GM12878 (cell line): Measurements from ENCODE around the gene ACYP2. TPM values are rescaled to one million over a fixed set of nuclear protein-coding genes. Genes with fewer than 3 reads are reported as not detected.

Source experiments
- ATAC-seq: fragments of 200-7000 bp; cut with Tn5 transposase; 3 replicates; pipeline ENCODE4 v1.9.1; 2020; ENCODE audit warnings: mild to moderate bottlenecking, moderate library complexity
- BruUV-seq: library from RNA; stranded (reverse); fragments of 400-500 nt; replicated peaks from 2 replicates; lab custom pipeline; 2021; lab: Mats Ljungman, UMichigan
- CTCF ChIA-PET: fragments of 300-600 bp; sonication (Branson Sonifier 250); formaldehyde crosslinking; extraction: SDS; loops from one replicate; lab custom pipeline; 2021; ENCODE audit warnings: inconsistent platforms; lab: Yijun Ruan, JAX
- POLR2A ChIA-PET: fragments of 350-600 bp; formaldehyde crosslinking; extraction: SDS; loops from one replicate; lab custom pipeline; 2021; ENCODE audit warnings: inconsistent platforms; lab: Charles Lee
- RAD21 ChIA-PET: fragments of 300-600 bp; sonication (Branson Sonifier 250); formaldehyde crosslinking; loops from one replicate; lab custom pipeline; 2023; ENCODE audit warnings: antibody characterized with exemption; ENCODE audit not compliant: unreplicated experiment; lab: Charles Lee
- SMC1A ChIA-PET: fragments of 300-600 bp; sonication (Branson Sonifier 250); formaldehyde crosslinking; loops from one replicate; lab custom pipeline; 2023; ENCODE audit not compliant: unreplicated experiment, uncharacterized antibody; lab: Charles Lee
- DNase-seq: peaks from one replicate; pipeline ENCODE4 v3.0.0-alpha.2; 2011; ENCODE audit warnings: low read depth, low spot score
- FAIRE-seq: peaks from 3 replicates; lab custom pipeline; 2011; peaks lifted over from hg19 to GRCh38; lab: Jason Lieb, UNC
- H2AFZ ChIP-seq: 2 replicates; pipeline ENCODE4 v1.6.0; 2011; ENCODE audit warnings: low read depth, low read length, control low read depth; ENCODE audit not compliant: control insufficient read depth
- H3K27ac ChIP-seq: 2 replicates; pipeline ENCODE4 v1.5.1; 2011; ENCODE audit warnings: control low read depth; ENCODE audit not compliant: control insufficient read depth, insufficient read depth
- H3K27me3 ChIP-seq, 2 experiments: replicated peaks in 1 of 2; 2 replicates each; pipeline versions ENCODE4 v1.6.0 to v1.6.1; 2011; ENCODE audit warnings: low read length in 1 of 2; ENCODE audit not compliant: control insufficient read depth in 2 of 2, insufficient read depth in 2 of 2
- H3K36me3 ChIP-seq, 2 experiments: 2 replicates each; pipeline ENCODE4 v1.5.1; 2011; ENCODE audit warnings: low read length in 1 of 2; ENCODE audit not compliant: control insufficient read depth in 2 of 2, insufficient read depth in 2 of 2
- H3K4me1 ChIP-seq: 2 replicates; pipeline ENCODE4 v1.6.1; 2011; ENCODE audit warnings: mild to moderate bottlenecking, low read length, moderate library complexity, mixed read lengths; ENCODE audit not compliant: control insufficient read depth, insufficient read depth
- H3K4me2 ChIP-seq: 2 replicates; pipeline ENCODE4 v1.6.0; 2011; ENCODE audit warnings: control low read depth; ENCODE audit not compliant: control insufficient read depth, insufficient read depth
- H3K4me3 ChIP-seq: fragments of 200-600 bp; sonication (generic); 2 replicates; pipeline ENCODE4 v1.5.1; 2016
- H3K79me2 ChIP-seq: 2 replicates; pipeline ENCODE4 v1.6.0; 2011; ENCODE audit warnings: low read length; ENCODE audit not compliant: control insufficient read depth, insufficient read depth
- H3K9ac ChIP-seq: 2 replicates; pipeline ENCODE4 v1.8.0; 2011; ENCODE audit warnings: low read length, control low read depth, mixed read lengths; ENCODE audit not compliant: control insufficient read depth, insufficient read depth
- H3K9me3 ChIP-seq: replicated peaks from 3 replicates; pipeline ENCODE4 v1.5.1; 2011; ENCODE audit warnings: mild to moderate bottlenecking, low read length; ENCODE audit not compliant: control insufficient read depth, insufficient read depth
- H4K20me1 ChIP-seq: 2 replicates; pipeline ENCODE4 v1.6.0; 2011; ENCODE audit not compliant: control insufficient read depth, insufficient read depth
- EZH2 ChIP-seq: IDR thresholded peaks from 2 replicates; pipeline ENCODE4 v1.6.1; 2012; ENCODE audit warnings: low read depth, mild to moderate bottlenecking, control low read depth, inconsistent platforms, low read length, borderline replicate concordance; ENCODE audit not compliant: control insufficient read depth
- HCFC1 ChIP-seq: fragments of 150-350 bp; IDR thresholded peaks from 2 replicates; pipeline ENCODE4 v1.6.1; 2014; ENCODE audit warnings: low read length
- KAT2A ChIP-seq: conservative IDR thresholded peaks from 2 replicates; pipeline ENCODE4 v1.6.1; 2011; ENCODE audit warnings: low read depth, low read length; ENCODE audit not compliant: control insufficient read depth
- POU2F2 ChIP-seq: IDR thresholded peaks from 3 replicates; pipeline ENCODE4 v1.6.1; 2011; ENCODE audit warnings: low read depth, mild to moderate bottlenecking, low read length, borderline replicate concordance
- RAD51 ChIP-seq: fragments of 450-650 bp; IDR thresholded peaks from 2 replicates; pipeline ENCODE4 v1.6.1; 2016; ENCODE audit warnings: moderate library complexity, mild to moderate bottlenecking, inconsistent platforms
- RUNX3 ChIP-seq: IDR thresholded peaks from 2 replicates; pipeline ENCODE4 v1.6.1; 2012; ENCODE audit warnings: low read length, inconsistent platforms
- SIX5 ChIP-seq: IDR thresholded peaks from 2 replicates; pipeline ENCODE4 v1.6.1; 2011; ENCODE audit warnings: mild to moderate bottlenecking, low read depth, low read length, moderate library complexity; ENCODE audit not compliant: severe bottlenecking
- SMC3 ChIP-seq: IDR thresholded peaks from 2 replicates; pipeline ENCODE4 v1.6.1; 2011; ENCODE audit warnings: low read length, improper control_type of control experiment, borderline replicate concordance
- STAT3 ChIP-seq: IDR thresholded peaks from 2 replicates; pipeline ENCODE4 v1.6.1; 2011; ENCODE audit warnings: low read depth, low read length, improper control_type of control experiment
- TAF1 ChIP-seq: IDR thresholded peaks from 2 replicates; pipeline ENCODE4 v1.6.1; 2011; ENCODE audit warnings: mild to moderate bottlenecking, low read depth, low read length, borderline replicate concordance
- YY1 ChIP-seq: IDR thresholded peaks from 2 replicates; pipeline ENCODE4 v1.6.1; 2011; ENCODE audit warnings: low read depth, mild to moderate bottlenecking, low read length
- ZNF622 ChIP-seq: fragments of 450-650 bp; IDR thresholded peaks from 2 replicates; pipeline ENCODE4 v1.6.1; 2017; ENCODE audit warnings: mild to moderate bottlenecking, inconsistent platforms
- in situ Hi-C: fragments of 300-500 bp; cut with MboI; formaldehyde crosslinking; loops from 9 replicates; pipeline ENCODE4 v1.14.3; 2018; ENCODE audit warnings: mixed read lengths
- intact Hi-C: fragments of 100-400 bp; cut with micrococcal nuclease; formaldehyde crosslinking; loops from one replicate; pipeline ENCODE4 v1.14.2; 2022; ENCODE audit not compliant: unreplicated experiment
- polyA plus RNA-seq, 11 experiments: library from polyadenylated mRNA; depleted of rRNA in 4 of 11; unstranded in 6 of 11; stranded (reverse) in 5 of 11; fragments of >200 nt; fragmentation: Nextera tagmentation in 4 of 11; fragmentation: Illumina TruSeq in 1 of 11; extraction: Ambion mirVana in 4 of 11; extraction: Trizol in 1 of 11; gene quantifications; 1 replicate in 1 of 11; 2 replicates in 10 of 11; pipeline versions ENCODE4 v1.2.1 to v1.2.3, GENCODE V29; 2011 to 2016; ENCODE audit warnings: inconsistent platforms in 2 of 11, missing spikeins in 2 of 11, low read depth in 1 of 11
- total RNA-seq, 4 experiments: library from RNA; depleted of rRNA in 3 of 4; stranded (reverse); fragments of >200 nt in 3 of 4; fragmentation: Illumina TruSeq in 1 of 4; extraction: Trizol in 1 of 4; gene quantifications; 2 replicates each; pipeline versions ENCODE4 v1.2.1 to v1.2.3, GENCODE V29; 2013 to 2021
- TF ChIP-seq, protein P1 (sequence below): fragments of 450-650 bp; conservative IDR thresholded peaks from 2 replicates; pipeline ENCODE4 v1.6.1; 2017; ENCODE audit warnings: mild to moderate bottlenecking, moderate library complexity
- TF ChIP-seq, protein P2 (sequence below): fragments of 450-650 bp; formaldehyde crosslinking; IDR thresholded peaks from 2 replicates; pipeline ENCODE4 v1.4.0; 2022; ENCODE audit warnings: mild to moderate bottlenecking, moderate library complexity
- TF ChIP-seq, protein P3 (sequence below): IDR thresholded peaks from 2 replicates; pipeline ENCODE4 v1.6.1; 2011; ENCODE audit warnings: borderline replicate concordance, low read depth, mild to moderate bottlenecking, moderate library complexity, mixed read lengths, low read length; ENCODE audit not compliant: insufficient read depth; ENCODE audit errors: extremely low read length
- TF ChIP-seq, protein P4 (sequence below): fragments of 450-650 bp; IDR thresholded peaks from 2 replicates; pipeline ENCODE4 v1.6.1; 2016; ENCODE audit warnings: mild to moderate bottlenecking
- TF ChIP-seq, protein P5 (sequence below): fragments of 450-650 bp; IDR thresholded peaks from 2 replicates; pipeline ENCODE4 v1.6.1; 2014; ENCODE audit warnings: mild to moderate bottlenecking

Gene ACYP2
- total and polyA plus RNA-seq, 10 of the 15 experiments (the other 5 are each of a cell fraction or from before 2014, with no cell fraction given): 4.2 to 16.3 (median 9.0) TPM

DNA sequence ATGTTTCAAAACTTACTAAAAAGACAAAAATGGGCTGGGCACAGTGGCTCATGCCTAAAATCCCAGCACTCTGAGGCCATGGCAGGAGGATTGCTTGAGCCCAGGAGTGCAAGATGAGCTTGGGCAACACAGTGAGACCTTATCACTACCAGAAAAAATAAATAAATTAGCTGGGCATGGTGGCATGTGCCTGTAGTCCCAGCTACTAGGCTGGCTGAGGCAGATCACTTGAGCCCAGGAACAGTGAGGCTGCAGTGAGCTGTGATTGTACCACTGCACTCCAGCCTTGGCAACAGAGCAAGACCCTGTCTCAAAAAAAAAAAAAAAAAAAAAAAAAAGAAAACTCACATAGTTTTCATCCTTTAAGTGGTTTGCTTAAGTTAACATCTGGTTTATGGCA, 134.2 kb downstream of the ACYP2 start:
- ATAC-seq (no peak), DNase-seq (no peak), FAIRE-seq (no peak)
- ChIA-PET SMC1A (no interaction called here), CTCF (no interaction called here), RAD21 (interaction anchor here (0.6 kb wide), 1 partner anchor 9 kb away, joined by 5 read pairs; no protein-coding TSS in a partner anchor), POLR2A (interaction anchor here (0.6 kb wide), 1 partner anchor 24 kb away, joined by 4 read pairs; no protein-coding TSS in a partner anchor)
- H3K27ac ChIP-seq: no peak overlapping the region
- H3K9ac ChIP-seq: no peak overlapping the region
- no peak overlapping the region for H2AFZ ChIP-seq
- H4K20me1 ChIP-seq: no peaks in the 10 kb centered on the region
- BruUV-seq: no TSS peak
- in situ Hi-C loops (no loop called here), intact Hi-C loops (no loop called here)
- H3K4me1 ChIP-seq: no peaks in the 10 kb centered on the region
- H3K79me2 ChIP-seq: no peaks in the 10 kb centered on the region
- no peaks in the 10 kb centered on the region for H3K36me3 ChIP-seq
- no peak overlapping the region for H3K4me2 ChIP-seq
- H3K4me3 ChIP-seq: no peak overlapping the region
- H3K27me3 ChIP-seq: no peaks in the 10 kb centered on the region
- no peaks in the 10 kb centered on the region for H3K9me3 ChIP-seq
- TF ChIP-seq ZNF622 (no peak), TAF1 (no peak), EZH2 (no peak), HCFC1 (no peak), RUNX3 (no peak), SIX5 (no peak), STAT3 (no peak), YY1 (no peak), RAD51 (no peak), SMC3 (no peak), POU2F2 (no peak), KAT2A (no peak)
- TF ChIP-seq, protein P1, sequence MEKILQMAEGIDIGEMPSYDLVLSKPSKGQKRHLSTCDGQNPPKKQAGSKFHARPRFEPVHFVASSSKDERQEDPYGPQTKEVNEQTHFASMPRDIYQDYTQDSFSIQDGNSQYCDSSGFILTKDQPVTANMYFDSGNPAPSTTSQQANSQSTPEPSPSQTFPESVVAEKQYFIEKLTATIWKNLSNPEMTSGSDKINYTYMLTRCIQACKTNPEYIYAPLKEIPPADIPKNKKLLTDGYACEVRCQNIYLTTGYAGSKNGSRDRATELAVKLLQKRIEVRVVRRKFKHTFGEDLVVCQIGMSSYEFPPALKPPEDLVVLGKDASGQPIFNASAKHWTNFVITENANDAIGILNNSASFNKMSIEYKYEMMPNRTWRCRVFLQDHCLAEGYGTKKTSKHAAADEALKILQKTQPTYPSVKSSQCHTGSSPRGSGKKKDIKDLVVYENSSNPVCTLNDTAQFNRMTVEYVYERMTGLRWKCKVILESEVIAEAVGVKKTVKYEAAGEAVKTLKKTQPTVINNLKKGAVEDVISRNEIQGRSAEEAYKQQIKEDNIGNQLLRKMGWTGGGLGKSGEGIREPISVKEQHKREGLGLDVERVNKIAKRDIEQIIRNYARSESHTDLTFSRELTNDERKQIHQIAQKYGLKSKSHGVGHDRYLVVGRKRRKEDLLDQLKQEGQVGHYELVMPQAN: no peak
- TF ChIP-seq, protein P2, sequence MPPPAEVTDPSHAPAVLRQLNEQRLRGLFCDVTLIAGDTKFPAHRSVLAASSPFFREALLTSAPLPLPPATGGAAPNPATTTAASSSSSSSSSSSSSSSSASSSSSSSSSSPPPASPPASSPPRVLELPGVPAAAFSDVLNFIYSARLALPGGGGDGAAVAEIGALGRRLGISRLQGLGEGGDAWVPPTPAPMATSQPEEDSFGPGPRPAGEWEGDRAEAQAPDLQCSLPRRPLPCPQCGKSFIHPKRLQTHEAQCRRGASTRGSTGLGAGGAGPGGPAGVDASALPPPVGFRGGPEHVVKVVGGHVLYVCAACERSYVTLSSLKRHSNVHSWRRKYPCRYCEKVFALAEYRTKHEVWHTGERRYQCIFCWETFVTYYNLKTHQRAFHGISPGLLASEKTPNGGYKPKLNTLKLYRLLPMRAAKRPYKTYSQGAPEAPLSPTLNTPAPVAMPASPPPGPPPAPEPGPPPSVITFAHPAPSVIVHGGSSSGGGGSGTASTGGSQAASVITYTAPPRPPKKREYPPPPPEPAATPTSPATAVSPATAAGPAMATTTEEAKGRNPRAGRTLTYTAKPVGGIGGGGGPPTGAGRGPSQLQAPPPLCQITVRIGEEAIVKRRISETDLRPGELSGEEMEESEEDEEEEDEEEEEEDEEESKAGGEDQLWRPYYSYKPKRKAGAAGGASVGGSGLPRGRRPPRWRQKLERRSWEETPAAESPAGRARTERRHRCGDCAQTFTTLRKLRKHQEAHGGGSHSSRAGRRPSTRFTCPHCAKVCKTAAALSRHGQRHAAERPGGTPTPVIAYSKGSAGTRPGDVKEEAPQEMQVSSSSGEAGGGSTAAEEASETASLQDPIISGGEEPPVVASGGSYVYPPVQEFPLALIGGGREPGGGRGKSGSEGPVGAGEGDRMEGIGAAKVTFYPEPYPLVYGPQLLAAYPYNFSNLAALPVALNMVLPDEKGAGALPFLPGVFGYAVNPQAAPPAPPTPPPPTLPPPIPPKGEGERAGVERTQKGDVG: no peak
- TF ChIP-seq, protein P3, sequence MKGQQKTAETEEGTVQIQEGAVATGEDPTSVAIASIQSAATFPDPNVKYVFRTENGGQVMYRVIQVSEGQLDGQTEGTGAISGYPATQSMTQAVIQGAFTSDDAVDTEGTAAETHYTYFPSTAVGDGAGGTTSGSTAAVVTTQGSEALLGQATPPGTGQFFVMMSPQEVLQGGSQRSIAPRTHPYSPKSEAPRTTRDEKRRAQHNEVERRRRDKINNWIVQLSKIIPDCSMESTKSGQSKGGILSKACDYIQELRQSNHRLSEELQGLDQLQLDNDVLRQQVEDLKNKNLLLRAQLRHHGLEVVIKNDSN: no peak
- TF ChIP-seq, protein P4, sequence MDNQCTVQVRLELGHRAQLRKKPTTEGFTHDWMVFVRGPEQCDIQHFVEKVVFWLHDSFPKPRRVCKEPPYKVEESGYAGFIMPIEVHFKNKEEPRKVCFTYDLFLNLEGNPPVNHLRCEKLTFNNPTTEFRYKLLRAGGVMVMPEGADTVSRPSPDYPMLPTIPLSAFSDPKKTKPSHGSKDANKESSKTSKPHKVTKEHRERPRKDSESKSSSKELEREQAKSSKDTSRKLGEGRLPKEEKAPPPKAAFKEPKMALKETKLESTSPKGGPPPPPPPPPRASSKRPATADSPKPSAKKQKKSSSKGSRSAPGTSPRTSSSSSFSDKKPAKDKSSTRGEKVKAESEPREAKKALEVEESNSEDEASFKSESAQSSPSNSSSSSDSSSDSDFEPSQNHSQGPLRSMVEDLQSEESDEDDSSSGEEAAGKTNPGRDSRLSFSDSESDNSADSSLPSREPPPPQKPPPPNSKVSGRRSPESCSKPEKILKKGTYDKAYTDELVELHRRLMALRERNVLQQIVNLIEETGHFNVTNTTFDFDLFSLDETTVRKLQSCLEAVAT: no peak
- TF ChIP-seq, protein P5, sequence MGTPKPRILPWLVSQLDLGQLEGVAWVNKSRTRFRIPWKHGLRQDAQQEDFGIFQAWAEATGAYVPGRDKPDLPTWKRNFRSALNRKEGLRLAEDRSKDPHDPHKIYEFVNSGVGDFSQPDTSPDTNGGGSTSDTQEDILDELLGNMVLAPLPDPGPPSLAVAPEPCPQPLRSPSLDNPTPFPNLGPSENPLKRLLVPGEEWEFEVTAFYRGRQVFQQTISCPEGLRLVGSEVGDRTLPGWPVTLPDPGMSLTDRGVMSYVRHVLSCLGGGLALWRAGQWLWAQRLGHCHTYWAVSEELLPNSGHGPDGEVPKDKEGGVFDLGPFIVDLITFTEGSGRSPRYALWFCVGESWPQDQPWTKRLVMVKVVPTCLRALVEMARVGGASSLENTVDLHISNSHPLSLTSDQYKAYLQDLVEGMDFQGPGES: no peak
